Ovary (tissue), 3 donors: ENCODE results near the gene DHX57.

ENCODE experiments used
- POLR2A ChIP-seq: fragments of 450-650 bp; IDR thresholded peaks from one replicate; pipeline ENCODE4 v1.6.1; 2017; ENCODE audit warnings: antibody characterized with exemption, mild to moderate bottlenecking, moderate library complexity
- TF ChIP-seq, protein P1 (sequence below), 3 donors: fragments of 450-650 bp in 2 of 3; fragments of 200-600 bp in 1 of 3; IDR thresholded peaks; one replicate each; pipeline versions ENCODE4 v1.5.1 to v1.8.0; 2016 to 2022; ENCODE audit warnings: antibody characterized with exemption in 3 of 3, mild to moderate bottlenecking in 1 of 3
- donor health status: DM: no; HTN: no; CAD: no.

- TF ChIP-seq, protein P1, sequence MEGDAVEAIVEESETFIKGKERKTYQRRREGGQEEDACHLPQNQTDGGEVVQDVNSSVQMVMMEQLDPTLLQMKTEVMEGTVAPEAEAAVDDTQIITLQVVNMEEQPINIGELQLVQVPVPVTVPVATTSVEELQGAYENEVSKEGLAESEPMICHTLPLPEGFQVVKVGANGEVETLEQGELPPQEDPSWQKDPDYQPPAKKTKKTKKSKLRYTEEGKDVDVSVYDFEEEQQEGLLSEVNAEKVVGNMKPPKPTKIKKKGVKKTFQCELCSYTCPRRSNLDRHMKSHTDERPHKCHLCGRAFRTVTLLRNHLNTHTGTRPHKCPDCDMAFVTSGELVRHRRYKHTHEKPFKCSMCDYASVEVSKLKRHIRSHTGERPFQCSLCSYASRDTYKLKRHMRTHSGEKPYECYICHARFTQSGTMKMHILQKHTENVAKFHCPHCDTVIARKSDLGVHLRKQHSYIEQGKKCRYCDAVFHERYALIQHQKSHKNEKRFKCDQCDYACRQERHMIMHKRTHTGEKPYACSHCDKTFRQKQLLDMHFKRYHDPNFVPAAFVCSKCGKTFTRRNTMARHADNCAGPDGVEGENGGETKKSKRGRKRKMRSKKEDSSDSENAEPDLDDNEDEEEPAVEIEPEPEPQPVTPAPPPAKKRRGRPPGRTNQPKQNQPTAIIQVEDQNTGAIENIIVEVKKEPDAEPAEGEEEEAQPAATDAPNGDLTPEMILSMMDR (IDR thresholded peaks at IDR 0.05), result no peak
- TF ChIP-seq POLR2A, result no peak
Measured at GRCh38 chr2:38797953-38798352, 77.8 kb downstream of the DHX57 start.
